ENCODE measurements around the gene ALDH1B1. TPM values are rescaled to one million over a fixed set of nuclear protein-coding genes. Genes with fewer than 3 reads are reported as not detected.

Gene ALDH1B1
- total RNA-seq, 1 experiment from 2014 or later, result 55.5 TPM

DNA sequence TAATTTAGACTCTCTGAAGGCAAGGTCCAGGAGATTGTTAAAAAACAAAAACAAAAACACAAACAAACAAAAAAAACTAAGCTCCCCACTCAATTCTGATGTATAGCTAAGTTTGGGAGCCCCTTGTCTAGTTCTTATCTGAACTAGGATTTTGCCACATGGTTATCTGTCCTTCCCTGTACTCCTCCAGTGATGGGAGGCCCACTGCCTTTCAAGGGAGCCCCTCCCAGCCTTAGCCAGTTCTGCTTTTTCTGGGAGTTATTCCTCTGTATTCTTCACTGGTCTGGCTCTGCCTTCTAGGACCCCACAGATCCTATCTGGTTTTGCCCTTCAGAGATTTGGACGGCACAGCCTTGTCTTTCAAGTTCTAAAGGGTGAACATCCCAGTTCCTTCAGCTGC, 2.1 kb upstream of the ALDH1B1 start:
- no peaks in the 10 kb centered on the region; the same call in 1 of the 2 replicates for H3K36me3 Mint-ChIP-seq
- ATAC-seq (no peak), DNase-seq (ENCODE audit: low spot score) (no peak)
- H3K9me3 Mint-ChIP-seq, result peaks cover 3% of the 10 kb centered on the region
- TF ChIP-seq, protein P1, sequence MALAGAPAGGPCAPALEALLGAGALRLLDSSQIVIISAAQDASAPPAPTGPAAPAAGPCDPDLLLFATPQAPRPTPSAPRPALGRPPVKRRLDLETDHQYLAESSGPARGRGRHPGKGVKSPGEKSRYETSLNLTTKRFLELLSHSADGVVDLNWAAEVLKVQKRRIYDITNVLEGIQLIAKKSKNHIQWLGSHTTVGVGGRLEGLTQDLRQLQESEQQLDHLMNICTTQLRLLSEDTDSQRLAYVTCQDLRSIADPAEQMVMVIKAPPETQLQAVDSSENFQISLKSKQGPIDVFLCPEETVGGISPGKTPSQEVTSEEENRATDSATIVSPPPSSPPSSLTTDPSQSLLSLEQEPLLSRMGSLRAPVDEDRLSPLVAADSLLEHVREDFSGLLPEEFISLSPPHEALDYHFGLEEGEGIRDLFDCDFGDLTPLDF (CRISPR knock-in tag; IDR thresholded peaks at IDR 0.05), result no peak
- peaks cover 25% of the 10 kb centered on the region for H3K4me1 Mint-ChIP-seq
- peaks cover 63% of the 10 kb centered on the region for H3K27me3 Mint-ChIP-seq (ENCODE audit: low read depth)
- ChIA-PET CTCF (interaction anchor here (1.3 kb wide), 1 partner anchor 11 kb away, joined by 3 read pairs; no protein-coding TSS in a partner anchor), POLR2A (no interaction called here)
- no peak overlapping the region for H3K27ac Mint-ChIP-seq
- H3K4me3 Mint-ChIP-seq, result no peak overlapping the region

DNA sequence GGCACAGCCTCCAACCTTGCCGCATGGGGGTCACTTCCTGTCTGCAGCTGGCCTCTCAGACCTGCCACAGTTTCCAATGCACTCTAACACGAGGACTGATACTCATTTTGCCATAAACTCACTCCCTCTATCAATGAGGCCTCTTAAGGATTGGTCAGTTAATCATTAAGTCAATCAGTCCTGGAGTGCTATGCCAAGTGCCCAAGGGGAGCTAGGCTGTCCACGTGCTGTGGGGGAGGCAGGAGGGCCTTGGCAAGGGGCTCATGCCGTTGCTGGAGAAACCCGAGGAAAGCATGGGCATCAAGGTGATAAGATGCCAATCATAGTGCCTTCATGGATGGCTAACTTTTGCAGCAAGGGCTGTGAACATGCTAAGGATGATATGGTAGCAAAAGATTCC, 1.7 kb upstream of the ALDH1B1 start:
- Mint-ChIP-seq H3K4me3 (no peak overlapping the region), H3K4me1 (peaks cover 25% of the 10 kb centered on the region), H3K27ac (no peak overlapping the region; the same call in 1 of the 2 replicates), H3K36me3 (peaks cover 4% of the 10 kb centered on the region), H3K27me3 (ENCODE audit: low read depth) (peaks cover 59% of the 10 kb centered on the region), H3K9me3 (no peaks in the 10 kb centered on the region)
- POLR2A ChIA-PET, result interaction anchor here (0.6 kb wide), 1 partner anchor 80 kb away, joined by 3 read pairs; no protein-coding TSS in a partner anchor
- no peak for DNase-seq (ENCODE audit: low spot score)
- no peak for ATAC-seq
- CTCF ChIA-PET, result interaction anchor here (1.3 kb wide), 1 partner anchor 10 kb away, joined by 3 read pairs; no protein-coding TSS in a partner anchor
- TF ChIP-seq, protein P2, sequence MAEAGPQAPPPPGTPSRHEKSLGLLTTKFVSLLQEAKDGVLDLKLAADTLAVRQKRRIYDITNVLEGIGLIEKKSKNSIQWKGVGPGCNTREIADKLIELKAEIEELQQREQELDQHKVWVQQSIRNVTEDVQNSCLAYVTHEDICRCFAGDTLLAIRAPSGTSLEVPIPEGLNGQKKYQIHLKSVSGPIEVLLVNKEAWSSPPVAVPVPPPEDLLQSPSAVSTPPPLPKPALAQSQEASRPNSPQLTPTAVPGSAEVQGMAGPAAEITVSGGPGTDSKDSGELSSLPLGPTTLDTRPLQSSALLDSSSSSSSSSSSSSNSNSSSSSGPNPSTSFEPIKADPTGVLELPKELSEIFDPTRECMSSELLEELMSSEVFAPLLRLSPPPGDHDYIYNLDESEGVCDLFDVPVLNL (CRISPR knock-in tag; IDR thresholded peaks at IDR 0.05; ENCODE audit: borderline replicate concordance, low read depth), result no peak
- TF ChIP-seq HMGA2 (CRISPR knock-in tag; IDR thresholded peaks at IDR 0.05), result no peak
- TF ChIP-seq, protein P3, sequence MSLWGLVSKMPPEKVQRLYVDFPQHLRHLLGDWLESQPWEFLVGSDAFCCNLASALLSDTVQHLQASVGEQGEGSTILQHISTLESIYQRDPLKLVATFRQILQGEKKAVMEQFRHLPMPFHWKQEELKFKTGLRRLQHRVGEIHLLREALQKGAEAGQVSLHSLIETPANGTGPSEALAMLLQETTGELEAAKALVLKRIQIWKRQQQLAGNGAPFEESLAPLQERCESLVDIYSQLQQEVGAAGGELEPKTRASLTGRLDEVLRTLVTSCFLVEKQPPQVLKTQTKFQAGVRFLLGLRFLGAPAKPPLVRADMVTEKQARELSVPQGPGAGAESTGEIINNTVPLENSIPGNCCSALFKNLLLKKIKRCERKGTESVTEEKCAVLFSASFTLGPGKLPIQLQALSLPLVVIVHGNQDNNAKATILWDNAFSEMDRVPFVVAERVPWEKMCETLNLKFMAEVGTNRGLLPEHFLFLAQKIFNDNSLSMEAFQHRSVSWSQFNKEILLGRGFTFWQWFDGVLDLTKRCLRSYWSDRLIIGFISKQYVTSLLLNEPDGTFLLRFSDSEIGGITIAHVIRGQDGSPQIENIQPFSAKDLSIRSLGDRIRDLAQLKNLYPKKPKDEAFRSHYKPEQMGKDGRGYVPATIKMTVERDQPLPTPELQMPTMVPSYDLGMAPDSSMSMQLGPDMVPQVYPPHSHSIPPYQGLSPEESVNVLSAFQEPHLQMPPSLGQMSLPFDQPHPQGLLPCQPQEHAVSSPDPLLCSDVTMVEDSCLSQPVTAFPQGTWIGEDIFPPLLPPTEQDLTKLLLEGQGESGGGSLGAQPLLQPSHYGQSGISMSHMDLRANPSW (CRISPR knock-in tag; conservative IDR thresholded peaks at IDR 0.05; ENCODE audit: low read depth), result no peak
- TF ChIP-seq, protein P4, sequence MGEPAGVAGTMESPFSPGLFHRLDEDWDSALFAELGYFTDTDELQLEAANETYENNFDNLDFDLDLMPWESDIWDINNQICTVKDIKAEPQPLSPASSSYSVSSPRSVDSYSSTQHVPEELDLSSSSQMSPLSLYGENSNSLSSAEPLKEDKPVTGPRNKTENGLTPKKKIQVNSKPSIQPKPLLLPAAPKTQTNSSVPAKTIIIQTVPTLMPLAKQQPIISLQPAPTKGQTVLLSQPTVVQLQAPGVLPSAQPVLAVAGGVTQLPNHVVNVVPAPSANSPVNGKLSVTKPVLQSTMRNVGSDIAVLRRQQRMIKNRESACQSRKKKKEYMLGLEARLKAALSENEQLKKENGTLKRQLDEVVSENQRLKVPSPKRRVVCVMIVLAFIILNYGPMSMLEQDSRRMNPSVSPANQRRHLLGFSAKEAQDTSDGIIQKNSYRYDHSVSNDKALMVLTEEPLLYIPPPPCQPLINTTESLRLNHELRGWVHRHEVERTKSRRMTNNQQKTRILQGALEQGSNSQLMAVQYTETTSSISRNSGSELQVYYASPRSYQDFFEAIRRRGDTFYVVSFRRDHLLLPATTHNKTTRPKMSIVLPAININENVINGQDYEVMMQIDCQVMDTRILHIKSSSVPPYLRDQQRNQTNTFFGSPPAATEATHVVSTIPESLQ (CRISPR knock-in tag; IDR thresholded peaks at IDR 0.05), result no peak
- TF ChIP-seq, protein P5, sequence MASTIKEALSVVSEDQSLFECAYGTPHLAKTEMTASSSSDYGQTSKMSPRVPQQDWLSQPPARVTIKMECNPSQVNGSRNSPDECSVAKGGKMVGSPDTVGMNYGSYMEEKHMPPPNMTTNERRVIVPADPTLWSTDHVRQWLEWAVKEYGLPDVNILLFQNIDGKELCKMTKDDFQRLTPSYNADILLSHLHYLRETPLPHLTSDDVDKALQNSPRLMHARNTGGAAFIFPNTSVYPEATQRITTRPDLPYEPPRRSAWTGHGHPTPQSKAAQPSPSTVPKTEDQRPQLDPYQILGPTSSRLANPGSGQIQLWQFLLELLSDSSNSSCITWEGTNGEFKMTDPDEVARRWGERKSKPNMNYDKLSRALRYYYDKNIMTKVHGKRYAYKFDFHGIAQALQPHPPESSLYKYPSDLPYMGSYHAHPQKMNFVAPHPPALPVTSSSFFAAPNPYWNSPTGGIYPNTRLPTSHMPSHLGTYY (CRISPR knock-in tag; IDR thresholded peaks at IDR 0.05), result no peak
- no peak for TF ChIP-seq FOXK1 (CRISPR knock-in tag; IDR thresholded peaks at IDR 0.05)
- TF ChIP-seq TEAD1 (CRISPR knock-in tag; IDR thresholded peaks at IDR 0.05), result no peak
- TF ChIP-seq ZNF121 (CRISPR knock-in tag; IDR thresholded peaks at IDR 0.05), result no peak
- TF ChIP-seq, protein P6, sequence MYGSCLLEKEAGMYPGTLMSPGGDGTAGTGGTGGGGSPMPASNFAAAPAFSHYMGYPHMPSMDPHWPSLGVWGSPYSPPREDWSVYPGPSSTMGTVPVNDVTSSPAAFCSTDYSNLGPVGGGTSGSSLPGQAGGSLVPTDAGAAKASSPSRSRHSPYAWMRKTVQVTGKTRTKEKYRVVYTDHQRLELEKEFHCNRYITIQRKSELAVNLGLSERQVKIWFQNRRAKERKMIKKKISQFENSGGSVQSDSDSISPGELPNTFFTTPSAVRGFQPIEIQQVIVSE (CRISPR knock-in tag; IDR thresholded peaks at IDR 0.05; ENCODE audit: borderline replicate concordance), result no peak
- TF ChIP-seq MYBL2 (CRISPR knock-in tag; IDR thresholded peaks at IDR 0.05), result no peak
- TF ChIP-seq NR1H2 (CRISPR knock-in tag; IDR thresholded peaks at IDR 0.05), result no peak
- TF ChIP-seq, protein P7, sequence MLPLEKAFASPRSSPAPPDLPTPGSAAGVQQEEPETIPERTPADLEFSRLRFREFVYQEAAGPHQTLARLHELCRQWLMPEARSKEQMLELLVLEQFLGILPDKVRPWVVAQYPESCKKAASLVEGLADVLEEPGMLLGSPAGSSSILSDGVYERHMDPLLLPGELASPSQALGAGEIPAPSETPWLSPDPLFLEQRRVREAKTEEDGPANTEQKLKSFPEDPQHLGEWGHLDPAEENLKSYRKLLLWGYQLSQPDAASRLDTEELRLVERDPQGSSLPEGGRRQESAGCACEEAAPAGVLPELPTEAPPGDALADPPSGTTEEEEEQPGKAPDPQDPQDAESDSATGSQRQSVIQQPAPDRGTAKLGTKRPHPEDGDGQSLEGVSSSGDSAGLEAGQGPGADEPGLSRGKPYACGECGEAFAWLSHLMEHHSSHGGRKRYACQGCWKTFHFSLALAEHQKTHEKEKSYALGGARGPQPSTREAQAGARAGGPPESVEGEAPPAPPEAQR (CRISPR knock-in tag; IDR thresholded peaks at IDR 0.05), result no peak
- no peak for TF ChIP-seq CBFB (CRISPR knock-in tag; IDR thresholded peaks at IDR 0.05; ENCODE audit: low read depth)

Measured in WTC11 (cell line).